ENCODE results near the gene BRD7. TPM values are rescaled to one million over a fixed set of nuclear protein-coding genes. Genes with fewer than 3 reads are reported as not detected.

Gene BRD7
- polyA plus RNA-seq, 5 donors = 86.5 to 122 (median 104) TPM

DNA sequence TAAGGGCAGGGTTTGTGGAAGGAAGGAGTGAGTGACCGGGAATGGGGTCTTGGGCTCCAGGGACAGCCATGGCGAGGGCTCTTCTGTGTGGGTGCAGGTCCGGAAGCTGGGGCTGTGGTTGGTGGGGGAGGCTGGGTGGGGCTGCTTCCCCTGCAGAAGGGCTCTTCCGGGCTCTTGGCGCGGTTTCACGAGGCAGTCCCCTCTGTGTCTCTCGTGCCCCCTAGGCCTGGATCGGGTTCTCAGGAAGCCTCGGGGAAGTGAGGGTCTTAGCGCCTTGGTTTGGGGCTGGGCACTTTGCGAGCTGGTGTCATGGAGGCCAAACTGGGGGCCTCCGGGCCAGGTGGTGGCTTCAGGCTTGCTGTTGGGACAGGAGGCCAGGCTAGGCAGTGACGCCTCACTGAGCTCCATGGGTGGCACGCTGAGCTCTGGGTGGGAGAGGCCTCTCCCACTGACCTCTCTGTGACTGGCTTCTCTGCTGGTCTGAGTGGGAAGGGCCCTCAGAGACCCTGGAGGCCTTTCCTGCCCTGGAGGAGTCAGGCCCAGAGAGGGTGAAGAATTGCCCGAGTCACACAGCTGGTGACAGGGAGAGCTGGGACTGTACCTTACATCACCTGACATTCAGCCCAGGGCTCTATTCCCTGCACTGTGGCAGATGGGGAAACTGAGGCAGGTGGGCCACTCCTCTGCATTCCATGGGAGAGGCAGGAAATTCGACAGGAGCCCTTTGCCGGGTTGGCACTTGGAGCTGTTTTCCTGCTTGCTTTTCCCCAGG is 94.3 kb downstream of the BRD7 start:
- no peak for DNase-seq

DNA sequence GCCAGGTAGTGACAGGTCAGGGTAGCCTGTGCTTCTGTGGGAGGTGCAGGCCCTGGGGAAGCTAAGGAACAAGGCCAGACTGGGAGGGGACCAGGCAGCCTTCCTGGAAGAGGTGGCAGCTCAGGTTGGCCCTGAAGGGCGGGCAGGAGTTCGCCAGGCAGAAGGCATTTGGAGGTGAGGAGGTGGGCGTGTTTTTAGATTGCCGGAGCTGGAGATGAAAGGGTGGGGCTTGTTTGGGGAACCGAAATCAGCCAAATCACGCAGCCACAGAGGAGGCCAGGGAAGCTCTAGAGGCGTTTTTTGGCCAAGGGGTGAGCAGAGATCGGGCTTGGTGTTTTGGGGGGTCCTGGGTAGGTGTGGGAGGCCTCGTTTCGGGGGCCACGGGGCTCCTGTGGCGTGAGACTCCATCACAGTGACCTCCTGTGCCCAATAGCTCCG is 94.9 kb downstream of the BRD7 start:
- no peak for DNase-seq

DNA sequence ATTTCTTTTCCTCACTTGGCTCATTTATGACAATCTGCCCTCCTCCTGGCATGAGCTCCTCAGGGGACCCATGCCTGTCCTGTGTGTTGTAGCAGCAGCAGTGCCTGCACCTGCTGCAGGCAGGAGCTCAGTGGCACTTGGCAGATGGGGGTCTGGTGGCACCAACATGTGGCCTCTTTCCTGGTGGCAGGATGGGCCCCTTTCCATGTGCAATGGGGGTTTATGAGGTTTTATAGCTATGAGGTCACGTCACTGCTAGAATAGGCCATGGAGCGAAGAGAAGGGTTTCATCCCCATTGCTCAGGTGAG is 95.5 kb downstream of the BRD7 start:
- no peak for DNase-seq

DNA sequence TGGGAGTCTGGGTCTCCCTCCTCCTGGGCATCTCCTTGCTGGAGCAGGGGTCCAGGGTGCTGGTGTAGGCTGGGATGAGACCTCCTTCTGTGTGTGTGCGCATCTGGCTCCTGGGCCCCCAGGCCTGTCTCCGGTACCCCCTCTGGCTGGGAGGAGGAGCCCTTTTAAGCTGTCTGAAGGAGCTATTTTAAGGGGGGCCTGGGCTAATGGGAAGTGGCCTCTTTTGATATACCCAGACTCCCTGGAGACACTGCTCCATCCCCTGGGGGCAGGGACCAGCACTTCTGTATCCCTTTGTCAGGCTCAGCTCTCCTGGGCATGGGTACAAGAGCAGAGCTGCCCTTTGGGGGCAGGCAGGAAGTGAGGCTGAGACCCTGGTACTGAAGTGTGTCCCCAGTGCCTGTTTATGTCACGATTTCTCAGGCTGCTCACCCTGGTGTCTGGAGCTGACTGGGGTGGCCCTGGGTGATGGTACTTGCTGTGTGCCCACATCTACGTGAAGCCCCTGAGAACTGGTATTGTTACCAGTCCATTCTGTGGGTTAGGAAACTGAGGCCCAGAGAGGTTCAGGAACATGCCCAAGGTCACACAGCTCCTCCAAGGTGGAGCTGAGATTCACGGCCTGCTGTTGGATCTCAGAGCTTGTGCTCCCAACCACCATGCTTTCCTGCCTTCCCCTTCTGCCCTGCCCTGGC is 96.0 kb downstream of the BRD7 start:
- no peak for DNase-seq

DNA sequence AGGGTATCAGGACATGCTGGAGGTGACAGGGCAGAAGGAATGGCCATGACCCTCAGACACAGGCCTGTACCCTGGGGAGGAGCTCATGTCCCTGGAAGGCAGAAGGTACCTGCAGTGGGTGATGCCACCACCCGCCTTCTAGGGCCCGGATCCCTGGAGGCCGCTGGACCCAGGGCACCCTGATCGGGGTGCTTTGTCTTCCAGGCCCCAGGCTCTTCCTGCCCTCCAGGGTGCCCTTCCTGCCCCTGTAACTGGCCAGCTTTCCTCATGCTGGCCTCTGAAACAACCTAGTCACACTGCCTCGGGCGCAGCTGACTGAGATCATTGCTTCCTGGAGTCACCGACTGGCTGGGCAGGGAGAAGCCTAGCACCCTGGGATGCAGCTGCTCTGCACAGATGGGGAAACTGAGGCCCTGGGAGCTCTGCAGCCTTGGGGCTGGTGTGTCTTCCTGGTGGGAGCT is 96.6 kb downstream of the BRD7 start:
- DNase-seq = no peak

DNA sequence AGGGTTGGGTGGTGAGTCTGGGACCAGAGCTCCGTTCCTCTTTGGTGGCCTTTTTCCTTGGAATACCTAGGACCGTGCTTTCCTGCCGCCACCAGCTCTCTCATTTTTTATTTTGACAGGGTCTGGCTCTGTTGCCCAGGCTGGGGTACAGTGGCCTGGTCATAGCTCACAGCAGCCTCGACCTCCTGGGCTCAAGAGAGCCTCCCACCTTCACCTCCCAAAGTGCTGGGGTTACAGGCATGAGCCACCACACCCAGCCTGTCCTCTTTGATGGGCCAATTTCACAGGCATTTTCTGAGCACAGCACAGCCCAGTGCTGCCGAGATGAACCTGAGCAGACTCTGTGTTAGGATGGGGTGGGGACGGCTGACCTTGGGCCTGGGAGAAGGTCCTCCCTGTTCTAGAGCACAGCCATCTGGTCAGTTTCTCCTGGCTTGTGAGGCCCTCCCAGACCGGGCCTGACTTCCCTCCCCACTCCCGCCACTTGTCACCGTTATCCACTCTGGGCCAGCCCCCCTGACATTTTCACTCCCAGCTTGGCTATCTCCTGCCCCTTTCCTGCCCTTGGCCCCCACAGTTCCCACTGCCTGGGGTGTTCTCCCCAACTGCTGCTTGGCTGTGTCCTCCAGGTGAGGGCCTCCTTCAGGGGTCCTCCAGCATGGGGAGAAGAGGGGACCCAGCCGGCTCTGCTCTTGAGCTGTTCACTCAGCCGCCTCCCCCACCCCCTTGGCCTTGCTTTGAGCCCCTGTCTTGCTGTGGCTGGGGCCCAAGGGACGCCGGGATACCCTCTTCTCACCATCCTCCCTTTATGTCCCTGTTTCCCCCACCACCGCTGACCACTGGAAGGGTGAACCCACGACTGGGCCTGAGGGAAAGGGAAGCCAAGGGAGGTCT is 97.4 kb downstream of the BRD7 start:
- no peak for DNase-seq

DNA sequence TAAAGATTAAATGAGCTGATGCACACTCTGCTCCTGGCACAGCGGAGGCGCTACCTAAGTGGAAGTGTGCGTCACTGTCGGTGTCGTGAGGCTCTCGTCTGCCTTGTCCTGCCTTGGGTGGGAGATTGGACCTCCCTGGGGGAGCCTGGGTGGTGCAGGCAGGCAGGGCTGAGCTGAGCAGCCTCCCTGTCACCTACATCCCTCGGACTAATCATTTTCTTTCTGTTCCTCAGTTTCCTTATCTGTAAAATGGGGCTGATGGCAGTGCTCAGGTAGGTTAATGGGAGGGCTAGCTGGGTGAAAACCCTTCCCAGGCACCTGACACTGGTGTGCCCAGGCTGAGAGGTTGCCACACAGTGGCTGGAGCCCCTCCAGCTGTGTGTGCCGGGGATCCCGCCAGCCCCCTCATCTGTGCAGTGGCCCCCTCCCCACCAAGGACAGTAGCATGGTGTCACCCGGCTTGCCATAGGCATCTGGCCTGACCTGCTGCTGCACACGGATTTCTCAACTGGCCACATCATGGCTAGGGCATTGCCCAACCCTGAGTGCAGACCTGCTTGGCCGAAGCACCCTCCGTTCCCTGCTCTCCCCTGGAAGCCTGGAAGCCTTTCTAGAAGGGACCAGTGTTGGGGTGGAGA is 98.2 kb downstream of the BRD7 start:
- no peak for DNase-seq

DNA sequence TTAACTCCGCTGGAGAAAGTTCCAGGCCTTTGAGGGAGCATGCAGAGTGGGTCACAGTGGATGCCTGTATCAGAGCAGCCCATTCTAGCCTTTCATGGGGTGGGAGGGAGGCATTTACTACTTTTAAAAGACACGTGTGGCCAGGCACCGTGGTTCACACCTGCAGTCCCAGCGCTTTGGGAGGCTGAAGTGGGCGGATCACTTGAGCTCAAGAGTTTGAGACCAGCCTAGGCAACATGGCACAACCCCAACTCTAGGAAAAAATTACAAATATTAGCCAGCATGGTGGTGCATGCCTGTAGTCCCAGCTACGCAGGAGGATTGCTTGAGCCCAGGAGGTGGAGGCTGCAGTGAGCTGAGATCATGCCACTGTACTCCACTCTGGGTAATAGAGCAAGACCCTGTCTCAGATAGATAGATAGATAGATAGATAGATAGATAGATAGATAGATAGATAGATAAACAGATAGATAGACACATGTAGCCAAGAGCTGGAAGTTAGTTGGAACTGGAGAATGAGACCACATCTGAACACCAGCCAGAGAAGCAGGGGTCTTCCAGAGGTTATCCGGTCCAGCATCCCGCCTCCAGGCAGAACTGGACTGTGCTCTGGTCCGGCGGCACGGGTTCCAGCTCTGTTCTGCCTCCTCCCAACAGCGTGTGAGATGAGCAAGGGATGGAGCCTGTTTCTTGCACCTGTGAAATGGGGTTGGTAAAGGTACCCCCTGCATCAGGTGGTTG is 98.8 kb downstream of the BRD7 start:
- DNase-seq = no peak

DNA sequence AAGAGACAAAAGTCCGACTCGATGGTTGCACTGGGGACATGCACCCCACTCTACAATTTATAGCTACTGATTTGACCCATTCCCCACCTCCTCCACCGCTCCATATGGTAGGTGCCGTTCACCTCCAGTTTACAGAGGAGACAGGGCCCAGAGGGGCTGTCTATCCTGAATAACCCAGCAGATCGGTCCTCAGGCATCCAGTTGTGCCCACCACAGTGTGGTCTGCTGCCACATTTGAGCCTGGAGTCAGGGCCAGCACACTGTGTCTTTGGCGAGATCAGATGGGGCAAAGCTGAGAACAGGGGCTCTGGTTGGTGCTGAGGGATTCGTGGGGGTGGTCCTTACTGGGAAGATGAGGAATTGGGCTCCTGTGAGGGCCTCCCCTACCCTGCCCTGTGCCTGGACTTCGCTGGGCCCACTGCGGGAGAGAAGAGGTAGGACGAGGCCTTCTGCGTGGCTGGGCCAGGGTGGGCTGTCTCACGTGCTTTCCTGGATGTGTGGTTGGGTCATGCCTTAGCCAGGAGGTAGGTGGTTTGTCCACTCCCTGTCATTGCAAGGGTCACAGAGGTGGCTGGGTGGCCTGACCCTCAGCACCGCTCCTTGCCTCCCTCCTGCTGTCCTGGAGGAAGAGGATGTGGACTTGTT is 99.6 kb downstream of the BRD7 start:
- no peak for DNase-seq

DNA sequence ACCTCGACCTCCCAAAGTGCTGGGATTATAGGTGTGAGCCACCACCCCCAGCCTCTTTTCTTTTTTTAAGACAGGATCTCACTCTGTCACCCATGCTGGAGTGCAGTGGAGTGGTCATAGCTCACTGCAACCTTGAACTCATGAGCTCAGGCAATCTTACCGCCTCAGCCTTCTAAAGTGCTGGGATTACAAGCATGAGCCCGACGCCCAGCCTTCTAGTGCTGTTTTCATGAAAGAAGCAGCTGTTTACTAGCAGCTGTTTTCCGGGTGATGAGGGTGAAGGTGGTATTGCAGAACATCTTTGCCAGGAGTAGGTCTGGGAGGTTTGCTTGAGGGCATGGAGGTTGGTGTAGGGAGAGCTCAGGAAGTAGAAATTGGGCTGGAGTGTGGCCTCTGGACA is 100.4 kb downstream of the BRD7 start:
- no peak for DNase-seq

DNA sequence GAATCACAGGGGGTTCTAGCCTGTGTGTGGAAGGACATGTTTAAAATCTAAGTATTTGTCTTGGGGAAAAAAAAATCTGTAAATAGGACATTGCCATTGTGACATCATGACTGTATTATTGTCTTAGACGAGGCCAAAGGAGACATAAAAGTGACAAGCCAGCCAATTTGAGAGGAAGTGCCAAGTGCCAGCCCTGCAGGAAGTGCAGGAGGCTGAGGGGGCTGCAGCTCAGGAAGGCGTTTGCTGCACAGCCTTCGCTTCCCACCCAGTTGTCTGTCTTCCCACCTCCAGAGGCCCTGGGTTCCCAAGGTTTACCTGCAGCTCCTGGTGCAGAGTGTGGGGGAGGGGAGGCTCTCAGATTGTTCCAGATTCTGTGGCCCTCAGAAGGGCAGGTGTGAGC is 101.1 kb downstream of the BRD7 start:
- no peak for DNase-seq

DNA sequence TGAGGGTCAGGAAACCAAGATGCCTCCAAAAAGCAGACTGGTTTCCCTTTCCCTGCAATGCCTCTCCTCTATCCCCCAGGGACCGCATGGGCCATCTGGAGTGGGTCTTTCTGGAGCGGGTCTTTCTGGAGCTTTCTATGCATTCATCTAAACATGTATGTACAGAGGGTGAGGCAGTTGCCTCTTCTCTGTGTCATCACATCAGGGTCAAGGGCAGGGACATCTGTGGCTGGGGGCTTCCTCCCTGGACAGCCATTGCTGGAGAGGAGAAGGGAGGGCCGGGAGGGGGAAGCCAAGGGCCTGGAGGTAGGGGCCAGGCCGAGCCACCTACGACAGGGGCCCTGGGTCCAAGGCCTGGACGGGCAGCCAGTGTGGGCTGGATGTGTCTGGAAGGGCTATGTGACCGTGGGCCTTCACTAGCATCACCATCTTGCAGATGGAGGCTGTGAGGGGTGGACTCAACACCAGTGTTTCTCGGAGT is 101.6 kb downstream of the BRD7 start:
- no peak for DNase-seq

DNA sequence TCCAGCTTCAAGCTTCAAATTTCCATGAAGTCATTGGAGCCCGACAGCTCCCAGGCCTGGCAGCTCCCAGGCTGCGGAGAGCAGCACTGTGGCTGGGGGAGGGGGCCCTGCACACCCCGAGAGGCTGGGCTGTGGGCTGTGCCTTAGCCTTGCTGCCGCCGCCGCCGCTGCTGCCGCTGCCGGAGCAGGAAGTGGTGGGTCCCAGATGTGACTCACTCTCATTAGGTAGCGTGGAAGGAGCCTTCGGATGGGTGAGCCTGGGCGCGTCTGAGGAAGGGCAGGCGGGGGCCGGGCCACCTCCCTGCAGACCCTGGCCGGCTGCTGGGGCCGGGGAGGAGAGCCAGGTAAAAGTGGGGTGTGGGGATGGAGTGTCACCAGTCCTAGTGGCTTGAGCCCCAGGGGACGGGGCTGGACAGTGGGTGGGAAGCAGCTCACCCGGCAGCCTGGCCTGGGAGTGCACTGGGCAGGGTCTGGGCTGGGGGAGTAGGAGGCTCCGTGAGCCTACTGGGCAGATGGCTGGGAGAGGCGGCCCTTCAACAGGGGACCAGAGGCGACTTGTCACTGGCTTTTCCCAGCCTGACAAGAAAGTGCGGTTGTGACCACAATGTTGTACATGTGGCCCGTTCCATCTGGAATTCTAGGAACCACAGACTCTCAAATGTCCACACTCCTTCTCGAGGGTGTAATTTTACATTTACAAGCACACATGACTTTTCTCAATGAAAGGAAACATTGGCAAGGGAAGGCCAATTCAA is 102.3 kb downstream of the BRD7 start, which contains the start of gene ADCY7:
TSS of gene ADCY7 (plus strand) at position 215 of the 755 bp plus-strand sequence. CDS start 21,629 bp downstream, outside the sequence.
- no peak for DNase-seq

Other genes with a start within 250 kb of the BRD7 start
- gene TENT4B, start 215.7 kb downstream of the BRD7 start, polyA plus RNA-seq (ENCODE audit: insufficient read depth in 1 of 5, insufficient read length in 5 of 5, low replicate concordance in 1 of 5) = 10 to 100 TPM; 13.9 to 19.9 (median 17.5) TPM
- gene ADCY7, start 102.4 kb downstream of the BRD7 start, polyA plus RNA-seq (ENCODE audit: insufficient read depth in 1 of 5, insufficient read length in 5 of 5, low replicate concordance in 1 of 5) = 10 to 100 TPM; 20.2 to 32.7 (median 24.6) TPM
- 10 to 100 TPM; 31.4 to 48.2 (median 34.6) TPM for gene NKD1, start 179.4 kb upstream of the BRD7 start, polyA plus RNA-seq (ENCODE audit: insufficient read depth in 1 of 5, insufficient read length in 5 of 5, low replicate concordance in 1 of 5)

All from right lung (tissue), 5 donors.